GM12864 (cell line): Measurements from ENCODE around the gene CAP1.

Experiments
- DNase-seq: peaks from one replicate; pipeline ENCODE4 v3.0.0-alpha.2; 2011; ENCODE audit warnings: low read depth
- H3K4me3 ChIP-seq: 2 replicates; pipeline ENCODE4 v1.5.1; 2011; ENCODE audit warnings: mild to moderate bottlenecking, low read depth, low read length, control low read depth
- CTCF ChIP-seq: IDR thresholded peaks from 2 replicates; pipeline ENCODE4 v1.5.1; 2011; ENCODE audit warnings: low read depth, mild to moderate bottlenecking, moderate library complexity, low read length, control low read depth, inconsistent platforms; ENCODE audit errors: missing control alignments

The CAP1 gene

DNA sequence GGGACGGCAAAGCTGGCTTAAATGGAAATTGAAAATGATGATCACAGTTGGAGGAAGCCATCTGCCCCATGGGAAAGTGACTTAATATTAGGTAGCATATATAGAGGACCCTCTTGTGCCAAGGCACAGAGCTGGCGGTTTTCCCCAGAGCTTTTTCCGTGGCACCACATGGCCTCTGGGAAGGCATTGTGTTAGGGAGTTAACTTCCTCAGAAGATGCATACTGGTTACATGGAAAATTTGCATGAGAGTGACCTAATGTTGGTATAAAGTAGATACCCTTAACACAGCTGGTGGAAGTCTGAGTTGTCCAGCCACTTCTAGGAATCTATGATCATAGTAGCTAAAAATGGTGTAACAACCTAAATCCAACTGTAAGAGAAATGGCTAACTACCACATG, 27.3 kb downstream of the CAP1 start:
- DNase-seq, result no peak
- no peak overlapping the region for H3K4me3 ChIP-seq
- TF ChIP-seq CTCF, result no peak

DNA sequence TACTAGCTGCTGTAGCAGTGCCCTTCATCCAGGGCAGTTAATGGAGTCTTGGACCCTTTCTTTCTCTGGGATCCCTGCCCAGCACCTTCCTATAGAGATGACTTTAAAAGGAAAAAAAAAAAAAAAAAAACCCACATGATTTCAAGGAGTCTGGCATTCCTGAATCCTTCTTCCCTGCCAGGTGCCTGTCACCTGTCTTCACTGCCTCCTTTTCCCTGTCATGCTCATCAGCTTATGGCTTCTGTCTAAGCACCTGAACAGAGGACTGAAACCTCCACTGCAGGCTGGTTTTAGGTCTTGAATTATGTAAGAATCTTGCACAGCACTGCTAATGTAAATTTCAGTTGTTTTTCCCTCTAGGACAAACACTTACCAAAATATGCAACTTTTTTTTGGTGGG, 31.6 kb downstream of the CAP1 start:
- no peak for DNase-seq
- H3K4me3 ChIP-seq, result no peak overlapping the region
- TF ChIP-seq CTCF, result no peak

DNA sequence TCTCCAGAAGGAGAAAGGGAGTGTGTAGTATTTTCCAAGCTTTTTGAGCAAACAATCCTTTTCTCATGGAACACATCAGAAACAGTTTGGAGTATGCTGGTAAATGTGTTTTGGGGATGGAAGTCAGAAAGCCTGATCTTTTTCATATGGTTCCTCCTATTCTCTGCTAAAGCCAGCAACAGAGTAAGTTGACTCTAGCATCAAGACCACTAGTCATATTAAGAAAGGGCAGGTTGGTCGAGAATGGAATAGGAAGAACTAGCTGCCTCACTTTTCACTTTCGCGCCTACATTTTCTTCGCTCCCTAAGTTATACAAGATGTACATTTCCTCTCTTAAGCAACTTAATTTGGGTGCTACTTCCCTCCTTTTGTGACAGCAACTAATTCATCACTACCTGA, 32.5 kb downstream of the CAP1 start:
- no peak for DNase-seq
- H3K4me3 ChIP-seq, result no peak overlapping the region
- no peak for TF ChIP-seq CTCF

DNA sequence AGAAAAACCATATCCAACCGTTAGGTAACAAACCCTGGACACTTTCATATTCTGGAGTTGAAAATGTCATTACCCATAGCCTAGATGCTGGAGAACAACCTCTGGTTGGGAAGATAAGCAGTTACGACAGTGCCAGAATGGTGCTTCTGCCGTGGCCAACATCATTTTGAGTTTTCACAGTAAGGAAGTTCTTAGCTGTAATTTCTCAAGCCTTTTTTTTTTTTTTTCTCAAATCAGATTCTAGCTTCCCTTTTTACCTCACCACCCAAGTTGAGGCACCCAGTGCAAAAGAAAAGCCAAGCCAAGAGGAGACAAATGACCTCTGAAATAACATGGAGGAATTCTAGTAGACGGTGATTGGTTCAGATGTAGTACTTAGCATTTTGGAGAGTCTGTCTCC, 34.7 kb downstream of the CAP1 start:
- TF ChIP-seq CTCF, result no peak
- no peak for DNase-seq
- no peak overlapping the region for H3K4me3 ChIP-seq

- no peak for DNase-seq
- TF ChIP-seq CTCF, result no peak
- no peak overlapping the region for H3K4me3 ChIP-seq
Observed at GRCh38 chr1:40076895-40077312, 36.4 kb downstream of the CAP1 start.

GRCh38 chr1:40078512-40079333, 38.2 kb downstream of the CAP1 start:
- DNase-seq, result no peak
- TF ChIP-seq CTCF, result peak; percentile 85
- H3K4me3 ChIP-seq, result no peak overlapping the region
